GM19023 (cell line): Measurements from ENCODE around the gene KRTAP10-6.
"Not testable (repeated sequence)": the region's sequence is repeated elsewhere in the genome, so short reads cannot be mapped to it uniquely, and the experiment has no call there.

ENCODE experiments used
- ATAC-seq: cut with Tn5 transposase; IDR thresholded peaks from one replicate; pipeline ENCODE4 v1.9.1; 2021; ENCODE audit warnings: mild to moderate bottlenecking, moderate library complexity; ENCODE audit not compliant: unreplicated experiment

Gene KRTAP10-6, protein sequence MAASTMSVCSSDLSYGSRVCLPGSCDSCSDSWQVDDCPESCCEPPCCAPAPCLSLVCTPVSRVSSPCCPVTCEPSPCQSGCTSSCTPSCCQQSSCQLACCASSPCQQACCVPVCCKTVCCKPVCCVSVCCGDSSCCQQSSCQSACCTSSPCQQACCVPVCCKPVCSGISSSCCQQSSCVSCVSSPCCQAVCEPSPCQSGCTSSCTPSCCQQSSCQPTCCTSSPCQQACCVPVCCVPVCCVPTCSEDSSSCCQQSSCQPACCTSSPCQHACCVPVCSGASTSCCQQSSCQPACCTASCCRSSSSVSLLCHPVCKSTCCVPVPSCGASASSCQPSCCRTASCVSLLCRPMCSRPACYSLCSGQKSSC

DNA sequence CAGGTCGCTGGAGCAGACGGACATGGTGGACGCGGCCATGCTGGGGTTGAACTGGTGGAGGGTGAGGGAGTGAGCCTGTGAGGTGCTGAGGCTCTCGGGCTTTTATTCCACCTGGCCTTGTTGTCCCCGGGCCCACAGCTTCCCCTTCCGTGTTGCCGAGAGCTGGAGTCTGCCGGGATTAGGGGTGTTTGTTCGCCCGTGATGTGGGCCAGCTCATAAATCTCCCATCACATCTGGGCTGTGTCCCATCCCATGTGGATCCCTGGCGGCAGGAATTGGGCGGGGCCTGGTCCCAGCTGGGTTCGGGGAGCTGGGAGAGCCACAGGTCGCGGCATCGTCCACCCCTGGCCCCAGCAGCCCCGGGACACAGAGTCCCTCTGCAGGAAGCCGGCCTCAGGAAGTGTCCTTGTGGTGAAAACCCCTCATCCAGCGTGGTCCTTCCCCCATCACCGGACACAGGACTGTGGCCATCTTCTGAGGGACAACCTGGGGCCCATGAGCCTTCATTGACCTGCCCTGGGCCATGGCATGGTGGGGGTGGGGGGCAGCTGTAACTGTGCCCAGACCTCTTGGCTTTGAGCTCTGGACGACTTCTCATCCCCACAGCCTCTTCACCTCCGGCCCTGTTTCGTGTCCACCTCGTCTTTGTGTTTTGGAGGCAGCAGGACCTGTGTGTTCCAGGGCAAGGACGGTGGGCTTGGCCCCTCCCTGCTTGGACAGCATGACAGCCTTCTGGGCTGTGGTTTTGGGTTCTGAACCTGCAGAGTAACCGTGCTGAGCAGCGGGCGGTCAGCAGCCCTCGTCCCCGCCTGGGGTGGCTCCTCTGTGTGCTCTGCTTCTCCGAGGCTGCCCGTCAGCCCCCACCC lies at the start of gene KRTAP10-6:
Gene KRTAP10-6, minus strand, starts transcription at position 60 of the 866 bp plus-strand sequence. Its CDS starts 21 bp downstream, at position 39.
- no peak for ATAC-seq

GRCh38 chr21:44640761-44641160 lies 48.5 kb upstream of the KRTAP10-6 start:
- no peak for ATAC-seq

DNA sequence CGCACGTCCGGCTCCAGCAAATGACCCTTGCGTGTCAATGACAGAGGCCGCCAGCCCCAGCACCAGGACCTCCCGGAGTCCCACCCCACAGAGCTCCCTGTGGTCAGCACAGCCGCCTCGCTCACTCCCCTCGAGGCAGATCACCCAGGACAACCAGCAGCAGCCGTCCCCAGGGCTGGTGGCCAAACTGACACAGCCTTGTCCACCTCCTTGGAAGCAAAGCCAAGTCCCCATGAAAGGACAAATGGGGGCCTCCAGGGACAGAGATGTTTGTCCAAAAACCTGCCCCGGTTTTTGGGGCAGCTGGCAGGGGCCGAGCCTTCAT lies 47.0 kb upstream of the KRTAP10-6 start:
- no peak for ATAC-seq

- not testable (repeated sequence) for ATAC-seq
Observed at GRCh38 chr21:44638506-44639330, 46.4 kb upstream of the KRTAP10-6 start.

GRCh38 chr21:44637851-44638348 lies 45.6 kb upstream of the KRTAP10-6 start:
- not testable (repeated sequence) for ATAC-seq

- no peak for ATAC-seq
Observed at GRCh38 chr21:44637018-44637850, 44.9 kb upstream of the KRTAP10-6 start, which contains the start of gene KRTAP10-10. Gene KRTAP10-10, plus strand, starts transcription at chr21:44637356. Its CDS starts 62 bp downstream, at chr21:44637418.

GRCh38 chr21:44636209-44637017 lies 44.1 kb upstream of the KRTAP10-6 start:
- no peak for ATAC-seq

DNA sequence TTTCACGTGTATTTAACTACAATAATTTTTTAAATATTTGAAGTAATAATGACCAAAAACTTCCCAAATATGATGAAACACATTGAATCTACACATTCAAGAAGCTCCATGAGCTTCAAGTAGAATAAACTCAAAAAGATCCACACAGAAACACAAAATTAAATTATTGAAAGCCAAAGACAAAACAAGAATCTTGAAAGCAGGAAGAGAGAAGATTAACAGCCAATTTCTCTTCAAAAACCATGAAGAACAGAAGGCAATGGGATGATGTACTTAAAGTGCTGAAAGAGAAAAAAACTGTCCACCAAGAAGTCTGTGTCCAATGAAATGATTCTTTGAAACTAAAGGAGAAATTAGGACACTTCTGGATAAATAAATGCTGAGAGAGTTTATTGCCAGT lies 39.8 kb upstream of the KRTAP10-6 start:
- no peak for ATAC-seq

GRCh38 chr21:44630440-44630839 lies 38.1 kb upstream of the KRTAP10-6 start:
- no peak for ATAC-seq

DNA sequence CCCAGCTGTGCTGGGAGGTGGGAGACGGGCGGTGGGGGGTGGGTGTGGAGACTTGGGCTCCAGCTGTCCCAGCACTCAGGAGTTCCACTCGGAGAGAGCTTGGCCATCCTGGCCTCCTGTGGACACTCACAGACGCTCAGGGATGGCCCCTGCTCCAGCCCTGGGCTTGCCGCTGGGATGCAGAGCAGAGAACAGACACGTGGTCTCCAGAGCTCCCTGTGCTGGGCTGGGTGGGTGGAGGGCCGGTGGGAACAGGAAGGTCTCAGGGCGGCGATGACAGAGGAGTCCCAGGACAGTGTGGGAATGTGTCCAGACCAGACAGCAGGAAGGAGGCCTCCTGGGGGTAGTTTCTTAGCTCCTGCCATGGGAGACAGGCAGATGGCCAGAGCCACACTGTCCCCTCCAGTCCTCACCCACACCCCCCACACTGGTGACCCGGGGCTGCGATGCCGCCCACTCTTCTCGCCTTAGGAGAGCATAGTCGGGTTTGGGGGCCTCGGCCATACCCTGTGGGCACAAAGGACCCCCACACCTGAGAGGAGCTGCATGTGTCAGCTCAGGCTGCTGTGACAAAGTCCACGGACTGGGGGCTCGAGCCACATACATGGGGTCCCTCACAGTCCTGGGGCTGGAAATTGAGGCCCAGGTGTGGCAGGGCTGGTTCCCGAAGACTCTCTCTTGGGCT lies 36.5 kb upstream of the KRTAP10-6 start:
- ATAC-seq, result no peak

DNA sequence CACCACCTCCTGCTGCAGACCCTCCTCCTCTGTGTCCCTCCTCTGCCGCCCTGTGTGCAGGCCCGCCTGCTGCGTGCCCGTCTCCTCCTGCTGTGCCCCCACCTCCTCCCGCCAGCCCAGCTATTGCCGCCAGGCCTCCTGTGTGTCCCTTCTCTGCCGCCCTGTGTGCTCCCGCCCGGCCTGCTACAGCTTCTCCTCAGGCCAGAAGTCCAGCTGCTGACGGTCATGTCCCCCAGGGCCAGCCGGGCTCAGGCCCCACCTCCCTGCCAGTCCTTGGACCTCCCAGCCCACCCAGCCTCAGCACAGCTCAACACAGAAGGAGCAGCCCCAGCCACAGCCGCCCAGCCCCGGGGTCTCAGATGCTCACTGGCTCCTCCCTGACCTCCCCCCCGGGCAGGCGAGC lies 35.5 kb upstream of the KRTAP10-6 start:
- not testable (repeated sequence) for ATAC-seq

DNA sequence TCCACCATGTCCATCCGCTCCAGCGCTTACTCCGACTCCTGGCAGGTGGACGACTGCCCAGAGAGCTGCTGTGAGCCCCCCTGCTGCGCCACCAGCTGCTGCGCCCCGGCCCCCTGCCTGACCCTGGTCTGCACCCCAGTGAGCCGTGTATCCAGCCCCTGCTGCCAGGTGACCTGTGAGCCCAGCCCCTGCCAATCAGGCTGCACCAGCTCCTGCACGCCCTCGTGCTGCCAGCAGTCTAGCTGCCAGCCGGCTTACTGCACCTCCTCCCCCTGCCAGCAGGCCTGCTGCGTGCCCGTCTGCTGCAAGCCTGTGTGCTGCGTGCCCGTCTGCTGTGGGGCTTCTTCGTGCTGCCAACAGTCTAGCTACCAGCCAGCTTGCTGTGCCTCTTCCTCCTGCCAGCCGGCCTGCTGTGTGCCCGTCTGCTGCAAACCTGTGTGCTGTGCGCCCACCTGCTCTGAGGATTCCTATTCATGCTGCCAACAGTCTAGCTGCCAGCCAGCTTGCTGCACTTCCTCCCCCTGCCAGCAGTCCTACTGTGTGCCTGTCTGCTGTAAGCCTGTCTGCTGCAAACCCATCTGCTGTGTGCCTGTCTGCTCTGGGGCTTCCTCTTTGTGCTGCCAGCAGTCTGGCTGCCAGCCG lies 35.0 kb upstream of the KRTAP10-6 start:
- ATAC-seq, result not testable (repeated sequence)

- no peak for ATAC-seq
Observed at GRCh38 chr21:44626673-44627143, 34.4 kb upstream of the KRTAP10-6 start, which contains the start of gene KRTAP10-9. Gene KRTAP10-9, plus strand, starts transcription at chr21:44627093. Its CDS starts 79 bp downstream, at chr21:44627172.

- ATAC-seq, result no peak
Observed at GRCh38 chr21:44626262-44626661, 34.0 kb upstream of the KRTAP10-6 start.

DNA sequence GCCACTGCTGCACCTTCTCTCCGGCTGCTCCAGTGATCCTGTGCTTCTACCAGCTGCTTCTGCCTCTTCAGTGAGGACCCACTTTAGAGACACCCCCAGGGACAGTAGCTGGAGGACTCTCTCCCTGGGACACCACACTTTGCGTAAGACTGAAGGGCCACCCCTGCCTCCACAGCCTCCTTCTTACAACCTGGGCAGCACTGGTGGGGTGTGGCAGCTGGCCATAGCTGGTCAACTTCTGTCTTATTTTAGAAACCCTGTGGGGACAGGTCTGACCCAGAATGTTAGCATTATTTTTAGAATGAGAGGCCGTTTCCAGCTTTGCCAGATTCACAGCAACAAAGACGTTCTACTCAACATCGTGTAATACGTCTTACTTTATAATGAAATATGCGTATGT lies 33.5 kb upstream of the KRTAP10-6 start:
- ATAC-seq, result no peak

- no peak for ATAC-seq
Observed at GRCh38 chr21:44623575-44623974, 31.3 kb upstream of the KRTAP10-6 start.

- ATAC-seq, result no peak
Observed at GRCh38 chr21:44619886-44620285, 27.6 kb upstream of the KRTAP10-6 start.

DNA sequence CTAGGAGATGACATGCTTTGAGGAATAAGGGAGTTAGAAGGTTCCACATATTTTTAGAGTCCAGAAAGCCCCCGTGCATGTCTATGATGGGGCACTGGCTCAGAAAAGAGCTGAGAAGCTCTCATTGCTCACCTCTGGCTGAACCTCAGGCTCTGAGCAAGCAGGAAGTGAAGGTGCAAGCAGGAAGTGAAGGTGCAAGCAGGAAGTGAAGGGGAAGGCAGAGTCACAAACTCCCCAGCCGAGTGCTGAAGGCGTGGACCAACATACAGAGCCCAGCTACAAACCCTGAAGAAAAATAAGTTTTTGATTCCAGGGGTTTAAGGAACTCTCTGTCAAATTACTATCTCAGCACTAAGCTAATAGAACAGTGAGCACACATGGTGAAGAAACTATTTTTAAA lies 26.6 kb upstream of the KRTAP10-6 start:
- ATAC-seq, result no peak
